Common myeloid progenitor, CD34-positive (primary cell): ENCODE measurements around the gene PCDHA7.
"Not testable (repeated sequence)": the region's sequence is repeated elsewhere in the genome, so short reads cannot be mapped to it uniquely, and the experiment has no call there.

Experiments used
- CTCF ChIA-PET: fragments of 350-600 bp; sonication (Branson Sonifier 250); formaldehyde crosslinking; loops from one replicate; lab custom pipeline; 2021; ENCODE audit warnings: antibody characterized with exemption; lab: Charles Lee
- POLR2A ChIA-PET: fragments of 350-600 bp; sonication (Branson Sonifier 250); formaldehyde crosslinking; loops from one replicate; lab custom pipeline; 2021; ENCODE audit warnings: antibody characterized with exemption; lab: Charles Lee
- DNase-seq, 3 donors: peaks; one replicate each; pipeline versions ENCODE4 v3.0.0 to v3.0.0-alpha.2; 2013
- H3K27ac ChIP-seq, 2 experiments: 1 replicate in 1 of 2; 2 replicates in 1 of 2; pipeline ENCODE4 v1.7.0; 2013; ENCODE audit warnings: inconsistent platforms in 2 of 2, low read length in 2 of 2, mild to moderate bottlenecking in 2 of 2, low read depth in 1 of 2, moderate library complexity in 1 of 2; ENCODE audit not compliant: severe bottlenecking in 2 of 2, insufficient read depth in 1 of 2, poor library complexity in 1 of 2
- H3K27me3 ChIP-seq, 5 experiments: replicated peaks in 2 of 5; 1 replicate in 3 of 5; 2 replicates in 2 of 5; pipeline versions ENCODE4 v1.6.1 to v1.7.0; 2013; ENCODE audit warnings: low read length in 4 of 5, mild to moderate bottlenecking in 2 of 5, moderate library complexity in 2 of 5, inconsistent platforms in 1 of 5; ENCODE audit not compliant: insufficient read depth in 5 of 5, control insufficient read depth in 4 of 5
- H3K36me3 ChIP-seq, 4 experiments: 1 replicate in 2 of 4; 2 replicates in 2 of 4; pipeline versions ENCODE4 v1.6.1 to v1.7.0; 2013; ENCODE audit warnings: low read length in 3 of 4, control low read depth in 1 of 4, mild to moderate bottlenecking in 1 of 4; ENCODE audit not compliant: control insufficient read depth in 4 of 4, insufficient read depth in 4 of 4
- H3K4me1 ChIP-seq, 4 experiments: 1 replicate in 3 of 4; 2 replicates in 1 of 4; pipeline versions ENCODE4 v1.6.1 to v1.7.1; 2013; ENCODE audit warnings: low read length in 3 of 4, mild to moderate bottlenecking in 3 of 4, control low read depth in 1 of 4, inconsistent platforms in 1 of 4, moderate library complexity in 1 of 4; ENCODE audit not compliant: control insufficient read depth in 4 of 4, insufficient read depth in 4 of 4; ENCODE audit errors: control extremely low read depth in 1 of 4
- H3K4me3 ChIP-seq, 7 experiments: 1 replicate in 4 of 7; 2 replicates in 3 of 7; pipeline versions ENCODE4 v1.5.1 to v1.7.0; 2013; ENCODE audit warnings: mild to moderate bottlenecking in 7 of 7, low read length in 6 of 7, moderate library complexity in 6 of 7, inconsistent platforms in 2 of 7, low read depth in 2 of 7, control low read depth in 1 of 7; ENCODE audit not compliant: insufficient read depth in 4 of 7, control insufficient read depth in 1 of 7; ENCODE audit errors: extremely low read depth in 1 of 7
- H3K9me3 ChIP-seq, 5 experiments: 1 replicate in 4 of 5; 2 replicates in 1 of 5; pipeline versions ENCODE4 v1.6.1 to v1.7.1; 2013; ENCODE audit warnings: low read length in 4 of 5, mild to moderate bottlenecking in 2 of 5, inconsistent platforms in 1 of 5, low read depth in 1 of 5, moderate library complexity in 1 of 5; ENCODE audit not compliant: control insufficient read depth in 4 of 5, insufficient read depth in 2 of 5; ENCODE audit errors: control extremely low read depth in 1 of 5
- WGBS: methylation state at CpG from one replicate; pipeline ENCODE4 v1.1.5; 2013; ENCODE audit not compliant: insufficient coverage; 5-methylcytosine and 5-hydroxymethylcytosine counted together

PCDHA7 gene

DNA sequence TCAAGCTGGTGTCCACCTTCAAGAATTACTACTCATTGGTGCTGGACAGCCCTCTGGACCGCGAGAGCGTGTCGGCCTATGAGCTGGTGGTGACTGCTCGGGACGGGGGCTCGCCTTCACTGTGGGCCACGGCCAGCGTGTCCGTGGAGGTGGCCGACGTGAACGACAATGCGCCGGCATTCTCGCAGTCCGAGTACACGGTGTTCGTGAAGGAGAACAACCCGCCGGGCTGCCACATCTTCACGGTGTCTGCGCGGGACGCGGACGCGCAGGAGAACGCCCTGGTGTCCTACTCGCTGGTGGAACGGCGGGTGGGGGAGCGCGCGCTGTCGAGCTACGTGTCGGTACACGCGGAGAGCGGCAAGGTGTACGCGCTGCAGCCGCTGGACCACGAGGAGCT lies 31.7 kb upstream of the PCDHA7 start:
- H3K27ac ChIP-seq, DNase-seq, H3K4me1 ChIP-seq, POLR2A ChIA-PET, H3K36me3 ChIP-seq, H3K4me3 ChIP-seq, CTCF ChIA-PET: not testable (repeated sequence)
- Histone ChIP-seq H3K9me3 (peaks cover 10 to 45% (median 31%) of the 10 kb centered on the region in 5 experiments), H3K27me3 (peaks cover 0 to 31% (median 0%) of the 10 kb centered on the region in 5 experiments)
- whole genome bisulfite sequencing: 50% methylated on average over 42 of the region's 45 CpGs

DNA sequence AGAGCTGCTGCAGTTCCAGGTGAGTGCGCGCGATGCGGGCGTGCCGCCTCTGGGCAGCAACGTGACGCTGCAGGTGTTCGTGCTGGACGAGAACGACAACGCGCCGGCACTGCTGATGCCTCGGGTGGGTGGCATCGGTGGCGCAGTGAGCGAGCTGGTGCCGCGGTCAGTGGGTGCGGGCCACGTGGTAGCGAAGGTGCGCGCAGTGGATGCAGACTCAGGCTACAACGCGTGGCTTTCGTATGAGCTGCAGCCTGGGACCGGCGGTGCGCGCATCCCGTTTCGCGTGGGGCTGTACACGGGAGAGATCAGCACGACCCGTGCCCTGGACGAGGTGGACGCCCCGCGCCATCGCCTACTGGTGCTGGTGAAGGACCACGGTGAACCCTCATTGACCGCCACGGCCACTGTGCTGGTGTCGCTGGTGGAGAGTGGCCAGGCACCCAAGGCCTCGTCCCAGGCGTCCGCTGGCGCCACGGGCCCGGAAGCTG lies 31.2 kb upstream of the PCDHA7 start:
- no peak for DNase-seq
- no peak overlapping the region for H3K27ac ChIP-seq
- no peaks in the 10 kb centered on the region for H3K36me3 ChIP-seq
- H3K9me3 ChIP-seq: peaks cover 10 to 50% (median 36%) of the 10 kb centered on the region in 5 experiments
- H3K4me3 ChIP-seq: no peak overlapping the region
- CTCF ChIA-PET: no interaction called here
- POLR2A ChIA-PET: no interaction called here
- peaks cover 0 to 36% (median 0%) of the 10 kb centered on the region in 5 experiments for H3K27me3 ChIP-seq
- no peaks in the 10 kb centered on the region for H3K4me1 ChIP-seq
- WGBS: 44% methylated on average over 48 of the region's 53 CpGs

GRCh38 chr5:140806834-140807775 lies 27.0 kb upstream of the PCDHA7 start, which contains the start of gene PCDHA4:
Gene PCDHA4 (plus strand): TSS chr5:140807068.
- Histone ChIP-seq H3K36me3 (no peaks in the 10 kb centered on the region), H3K9me3 (peaks cover 1 to 47% (median 36%) of the 10 kb centered on the region in 5 experiments), H3K27me3 (peaks cover 0 to 29% (median 0%) of the 10 kb centered on the region in 5 experiments), H3K4me3 (peak within 1 kb of the TSS in 2 of 7 experiments; percentile 4 to 38), H3K27ac (no peak within 1 kb of the TSS), H3K4me1 (no peaks in the 10 kb centered on the region)
- 16% methylated on average over 20 of the region's 47 CpGs for WGBS
- ChIA-PET POLR2A (no interaction called here), CTCF (interaction anchor here (0.9 kb wide), 1 partner anchor 751 kb away, joined by 3 read pairs; no protein-coding TSS in a partner anchor)
- peak in 2 of 3 donors; percentile 21 to 32 for DNase-seq

- H3K36me3 ChIP-seq, H3K27ac ChIP-seq, H3K4me3 ChIP-seq, H3K4me1 ChIP-seq, POLR2A ChIA-PET, CTCF ChIA-PET, DNase-seq: not testable (repeated sequence)
- peaks cover 0 to 37% (median 24%) of the 10 kb centered on the region in 5 experiments for H3K9me3 ChIP-seq
- WGBS: 57% methylated on average over 47 of the region's 62 CpGs
- peaks cover 0 to 17% (median 0%) of the 10 kb centered on the region in 5 experiments for H3K27me3 ChIP-seq
These were observed 25.7 kb upstream of the PCDHA7 start for GRCh38 chr5:140808241-140808888.

- Histone ChIP-seq H3K36me3 (no peaks in the 10 kb centered on the region), H3K27ac (no peak overlapping the region), H3K4me1 (no peaks in the 10 kb centered on the region), H3K9me3 (peaks cover 0 to 34% (median 23%) of the 10 kb centered on the region in 5 experiments), H3K27me3 (peaks cover 0 to 17% (median 0%) of the 10 kb centered on the region in 5 experiments), H3K4me3 (no peak overlapping the region)
- no peak for DNase-seq
- WGBS: 69% methylated on average over 43 of the region's 43 CpGs
- POLR2A ChIA-PET: no interaction called here
- CTCF ChIA-PET: no interaction called here
These were observed 25.2 kb upstream of the PCDHA7 start for GRCh38 chr5:140808889-140809291.

DNA sequence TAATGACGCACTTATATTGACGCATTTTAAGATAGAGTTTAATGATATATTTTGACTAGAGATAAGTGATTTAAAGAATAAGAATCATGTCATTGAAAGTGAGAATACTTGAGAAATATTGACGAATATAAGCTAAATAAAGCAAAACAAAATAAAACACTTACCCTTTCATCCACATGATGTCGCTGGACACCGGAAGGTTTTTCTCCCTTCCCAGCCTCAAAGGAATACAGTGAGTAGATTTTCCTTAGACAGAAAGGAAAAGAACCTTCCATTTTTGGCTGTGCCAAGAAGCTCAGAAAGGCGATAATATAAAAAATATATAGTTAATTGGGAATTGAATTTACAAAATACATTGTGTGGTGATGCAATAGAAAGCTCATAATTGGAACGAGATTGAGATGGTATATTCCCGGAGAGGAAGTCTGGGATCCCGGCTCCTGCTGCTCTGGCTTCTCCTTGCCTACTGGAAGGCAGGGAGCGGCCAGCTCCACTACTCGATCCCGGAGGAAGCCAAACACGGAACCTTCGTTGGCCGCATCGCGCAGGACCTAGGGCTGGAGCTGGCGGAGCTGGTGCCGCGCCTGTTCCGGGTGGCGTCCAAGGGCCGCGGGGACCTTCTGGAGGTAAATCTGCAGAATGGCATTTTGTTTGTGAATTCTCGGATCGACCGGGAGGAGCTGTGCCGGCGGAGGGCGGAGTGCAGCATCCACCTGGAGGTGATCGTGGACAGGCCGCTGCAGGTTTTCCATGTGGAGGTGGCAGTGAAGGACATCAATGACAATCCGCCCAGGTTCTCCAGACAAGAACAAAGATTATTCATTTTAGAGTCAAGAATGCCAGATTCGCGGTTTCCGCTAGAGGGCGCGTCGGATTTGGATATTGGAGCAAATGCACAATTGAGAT lies 12.4 kb upstream of the PCDHA7 start, which contains the start of gene PCDHA5:
Gene PCDHA5 (plus strand): TSS at position 239 of the 906 bp plus-strand sequence.
- no peaks in the 10 kb centered on the region for H3K4me1 ChIP-seq
- peaks cover 0 to 5% (median 2%) of the 10 kb centered on the region in 5 experiments for H3K27me3 ChIP-seq
- peak in 2 of 3 donors; percentile 13 to 24 for DNase-seq
- no peak within 1 kb of the TSS for H3K4me3 ChIP-seq
- H3K36me3 ChIP-seq: no peaks in the 10 kb centered on the region
- POLR2A ChIA-PET: no interaction called here
- CTCF ChIA-PET: no interaction called here
- 33% methylated on average over 29 of the region's 39 CpGs for WGBS
- peaks cover 1 to 28% (median 21%) of the 10 kb centered on the region in 5 experiments for H3K9me3 ChIP-seq
- no peak within 1 kb of the TSS for H3K27ac ChIP-seq
